Heart left ventricle (tissue), 13 donors: ENCODE measurements around the gene SLC6A18.

Source experiments
- POLR2A ChIP-seq, 2 donors: fragments of 450-650 bp; IDR thresholded peaks; one replicate each; pipeline ENCODE4 v1.6.1; 2017; ENCODE audit warnings: antibody characterized with exemption in 2 of 2, mild to moderate bottlenecking in 2 of 2, moderate library complexity in 2 of 2
- TF ChIP-seq, protein P1 (sequence below), 12 donors: fragments of 200-600 bp; sonication (generic) in 4 of 12; IDR thresholded peaks; one replicate each; pipeline versions ENCODE4 v1.5.0 to v1.8.0; 2018 to 2022; ENCODE audit warnings: antibody characterized with exemption in 12 of 12, mild to moderate bottlenecking in 5 of 12
- donor health status: ischemic (EF 13 %, LVEDD 7.1; RV severe dilation, severe dysfunction).
- donor health status: DM: no; HTN: yes; CAD: no.
- donor health status: DM: no; HTN: no; CAD: no.
- donor health status: ischemic (EF 25% LVEDD 6.9; RV normal size, moderate dysfunction).
- donor health status: ischemic (EF 25% LVEDD 5.7; RV mildly dilated, moderate dysfunction).
- donor health status: ischemic (EF 35%, LVEDD 5.7; RV mildly dilated, moderate dysfunction).
- donor health status: nonischemic (EF 11% LVEDD 7.7; RV severe dilation, severe dysfunction).
- donor health status: DM: yes; HTN: yes; CAD: no.
- donor health status: PGD.
- donor health status: ischemic (EF 29% LVEDD 5.4; RV normal size, mild dysfunction).
- donor health status: nonischemic (EF 23%, LVEDD 6.1; RV moderate dilation, normal function).

GRCh38 chr5:1193591-1193985, 31.6 kb upstream of the SLC6A18 start:
- TF ChIP-seq, protein P1, sequence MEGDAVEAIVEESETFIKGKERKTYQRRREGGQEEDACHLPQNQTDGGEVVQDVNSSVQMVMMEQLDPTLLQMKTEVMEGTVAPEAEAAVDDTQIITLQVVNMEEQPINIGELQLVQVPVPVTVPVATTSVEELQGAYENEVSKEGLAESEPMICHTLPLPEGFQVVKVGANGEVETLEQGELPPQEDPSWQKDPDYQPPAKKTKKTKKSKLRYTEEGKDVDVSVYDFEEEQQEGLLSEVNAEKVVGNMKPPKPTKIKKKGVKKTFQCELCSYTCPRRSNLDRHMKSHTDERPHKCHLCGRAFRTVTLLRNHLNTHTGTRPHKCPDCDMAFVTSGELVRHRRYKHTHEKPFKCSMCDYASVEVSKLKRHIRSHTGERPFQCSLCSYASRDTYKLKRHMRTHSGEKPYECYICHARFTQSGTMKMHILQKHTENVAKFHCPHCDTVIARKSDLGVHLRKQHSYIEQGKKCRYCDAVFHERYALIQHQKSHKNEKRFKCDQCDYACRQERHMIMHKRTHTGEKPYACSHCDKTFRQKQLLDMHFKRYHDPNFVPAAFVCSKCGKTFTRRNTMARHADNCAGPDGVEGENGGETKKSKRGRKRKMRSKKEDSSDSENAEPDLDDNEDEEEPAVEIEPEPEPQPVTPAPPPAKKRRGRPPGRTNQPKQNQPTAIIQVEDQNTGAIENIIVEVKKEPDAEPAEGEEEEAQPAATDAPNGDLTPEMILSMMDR (IDR thresholded peaks at IDR 0.05), result no peak
- no peak for TF ChIP-seq POLR2A (IDR thresholded peaks at IDR 0.05)
